DND-41 (cell line): ENCODE measurements around the gene SNTG2.

Experiments used
- CTCF ChIP-seq: IDR thresholded peaks from 2 replicates; pipeline ENCODE4 v1.5.1; 2012; ENCODE audit warnings: borderline replicate concordance, low read length, moderate library complexity, mild to moderate bottlenecking; ENCODE audit not compliant: poor library complexity, severe bottlenecking; ENCODE audit errors: extremely low read depth
- EZH2 ChIP-seq: IDR thresholded peaks from 3 replicates; pipeline ENCODE4 v1.6.1; 2012; ENCODE audit warnings: borderline replicate concordance, low read depth, mild to moderate bottlenecking, moderate library complexity, low read length, inconsistent platforms; ENCODE audit not compliant: severe bottlenecking

GRCh38 chr2:1054399-1054798 lies 103.8 kb downstream of the SNTG2 start:
- TF ChIP-seq EZH2 (no peak), CTCF (no peak)
